ENCODE measurements around the gene NKPD1.

Gene NKPD1

GRCh38 chr19:45160870-45161737 is at the start of gene NKPD1:
Gene NKPD1, minus strand, starts transcription at chr19:45160982. Its CDS starts 832 bp downstream, at chr19:45160150.
- DNase-seq (ENCODE audit: low read depth): no peak

GRCh38 chr19:45206328-45206727 is 45.5 kb upstream of the NKPD1 start:
- DNase-seq (ENCODE audit: low read depth): no peak

GRCh38 chr19:45205810-45206209 is 45.0 kb upstream of the NKPD1 start:
- no peak for DNase-seq (ENCODE audit: low read depth)

- DNase-seq (ENCODE audit: low read depth): no peak
Observed at GRCh38 chr19:45202637-45203036, 41.9 kb upstream of the NKPD1 start.

- no peak for DNase-seq (ENCODE audit: low read depth)
Observed at GRCh38 chr19:45200568-45200967, 39.8 kb upstream of the NKPD1 start.

- DNase-seq (ENCODE audit: low read depth): no peak
Observed at GRCh38 chr19:45195764-45196163, 35.0 kb upstream of the NKPD1 start.

- no peak for DNase-seq (ENCODE audit: low read depth)
Observed at GRCh38 chr19:45191375-45191774, 30.6 kb upstream of the NKPD1 start.

GRCh38 chr19:45189971-45190370 is 29.2 kb upstream of the NKPD1 start:
- no peak for DNase-seq (ENCODE audit: low read depth)

- no peak for DNase-seq (ENCODE audit: low read depth)
Observed at GRCh38 chr19:45187421-45188100, 26.8 kb upstream of the NKPD1 start.

GRCh38 chr19:45186509-45187334 is 25.9 kb upstream of the NKPD1 start:
- DNase-seq (ENCODE audit: low read depth): no peak

GRCh38 chr19:45184115-45184514 is 23.3 kb upstream of the NKPD1 start:
- no peak for DNase-seq (ENCODE audit: low read depth)

GRCh38 chr19:45182758-45183157 is 22.0 kb upstream of the NKPD1 start:
- no peak for DNase-seq (ENCODE audit: low read depth)

GRCh38 chr19:45180936-45181335 is 20.2 kb upstream of the NKPD1 start:
- no peak for DNase-seq (ENCODE audit: low read depth)

- no peak for DNase-seq (ENCODE audit: low read depth)
Observed at GRCh38 chr19:45179892-45180370, 19.1 kb upstream of the NKPD1 start.

- no peak for DNase-seq (ENCODE audit: low read depth)
Observed at GRCh38 chr19:45179072-45179891, 18.5 kb upstream of the NKPD1 start.

GRCh38 chr19:45178262-45179071 is 17.7 kb upstream of the NKPD1 start, which contains the start of gene BLOC1S3:
Gene BLOC1S3, plus strand, starts transcription at chr19:45178784. Its CDS starts 513 bp downstream, at chr19:45179297.
- DNase-seq (ENCODE audit: low read depth): peak; percentile 100

GRCh38 chr19:45177817-45178261 is 17.1 kb upstream of the NKPD1 start, which contains the start of gene TRAPPC6A:
Gene TRAPPC6A, minus strand, starts transcription at chr19:45178237. Its CDS starts 19 bp downstream, at chr19:45178218.
- peak; percentile 30 for DNase-seq (ENCODE audit: low read depth)

GRCh38 chr19:45175515-45176345 is 14.9 kb upstream of the NKPD1 start:
- DNase-seq (ENCODE audit: low read depth): no peak

GRCh38 chr19:45173816-45174215 is 13.0 kb upstream of the NKPD1 start:
- DNase-seq (ENCODE audit: low read depth): no peak
